Fibroblast of lung (primary cell): ENCODE results near the gene UROD.

Source experiments
- CTCF ChIP-seq, 2 donors: IDR thresholded peaks in 1 of 2; conservative IDR thresholded peaks in 1 of 2; 1 replicate in 1 of 2; 2 replicates in 1 of 2; pipeline ENCODE4 v1.5.1; 2011 to 2012; ENCODE audit warnings: low read length in 2 of 2, control low read depth in 1 of 2, inconsistent platforms in 1 of 2, low read depth in 1 of 2, mild to moderate bottlenecking in 1 of 2
- EZH2 ChIP-seq: IDR thresholded peaks from 2 replicates; pipeline ENCODE4 v1.5.1; 2012; ENCODE audit warnings: low read length, control low read depth, mild to moderate bottlenecking; ENCODE audit errors: missing control alignments

- TF ChIP-seq CTCF (conservative IDR thresholded peaks at IDR 0.05 in 1 of 2, IDR thresholded peaks at IDR 0.05 in 1 of 2; ENCODE audit: low read depth in 1 of 2, low read length in 2 of 2) (no peak), EZH2 (no peak)
Observed at GRCh38 chr1:45038661-45039364, 26.8 kb downstream of the UROD start.
